ENCODE data around the gene BLVRA.

The BLVRA gene

GRCh38 chr7:43768201-43768886 lies 9.9 kb downstream of the BLVRA start:
- no peaks in the 10 kb centered on the region for H3K9me2 ChIP-seq (replicated peaks; ENCODE audit: control insufficient read depth, low read length)
- no peak overlapping the region for H3K4me3 ChIP-seq (ENCODE audit: low read length)
- H3F3A ChIP-seq (ENCODE audit: control insufficient read depth, insufficient read depth) = no peaks in the 10 kb centered on the region
- no peak for TF ChIP-seq EZH2phosphoT487 (IDR thresholded peaks at IDR 0.05; ENCODE audit: borderline replicate concordance, low read length)
- no peak for TF ChIP-seq CTCF (IDR thresholded peaks at IDR 0.05; ENCODE audit: low read depth, low read length, poor library complexity, severe bottlenecking)
- no peaks in the 10 kb centered on the region for H3K79me2 ChIP-seq (ENCODE audit: control insufficient read depth, low read length)
- no peaks in the 10 kb centered on the region for H3K36me3 ChIP-seq (ENCODE audit: control insufficient read depth, low read length)
- peaks cover 6% of the 10 kb centered on the region for H3K4me1 ChIP-seq (ENCODE audit: control insufficient read depth, low read length)
- H3K9me3 ChIP-seq (ENCODE audit: control insufficient read depth, insufficient read depth, low read length) = no peaks in the 10 kb centered on the region
- no peak overlapping the region for H3K4me2 ChIP-seq (ENCODE audit: low read length)
- H3K27me3 ChIP-seq (ENCODE audit: control insufficient read depth, low read length) = peaks cover 19% of the 10 kb centered on the region
- H4K20me1 ChIP-seq (ENCODE audit: control insufficient read depth, insufficient read depth, low read depth, low read length) = no peaks in the 10 kb centered on the region
- H3K27ac ChIP-seq (ENCODE audit: low read depth, low read length) = no peak overlapping the region

- TF ChIP-seq EZH2phosphoT487 (IDR thresholded peaks at IDR 0.05; ENCODE audit: borderline replicate concordance, low read length) = no peak
- no peak for TF ChIP-seq CTCF (IDR thresholded peaks at IDR 0.05; ENCODE audit: low read depth, low read length, poor library complexity, severe bottlenecking)
- Histone ChIP-seq H3F3A (ENCODE audit: control insufficient read depth, insufficient read depth) (no peaks in the 10 kb centered on the region), H3K36me3 (ENCODE audit: control insufficient read depth, low read length) (no peaks in the 10 kb centered on the region), H3K4me1 (ENCODE audit: control insufficient read depth, low read length) (peaks cover 5% of the 10 kb centered on the region), H3K9me2 (replicated peaks; ENCODE audit: control insufficient read depth, low read length) (no peaks in the 10 kb centered on the region), H3K27me3 (ENCODE audit: control insufficient read depth, low read length) (peaks cover 15% of the 10 kb centered on the region), H3K79me2 (ENCODE audit: control insufficient read depth, low read length) (no peaks in the 10 kb centered on the region), H3K4me2 (ENCODE audit: low read length) (no peak overlapping the region), H3K27ac (ENCODE audit: low read depth, low read length) (no peak overlapping the region), H4K20me1 (ENCODE audit: control insufficient read depth, insufficient read depth, low read depth, low read length) (no peaks in the 10 kb centered on the region), H3K4me3 (ENCODE audit: low read length) (no peak overlapping the region), H3K9me3 (ENCODE audit: control insufficient read depth, insufficient read depth, low read length) (no peaks in the 10 kb centered on the region)
These were observed 10.4 kb downstream of the BLVRA start for GRCh38 chr7:43768887-43769272.

GRCh38 chr7:43769281-43769680 lies 10.8 kb downstream of the BLVRA start:
- H3K4me3 ChIP-seq (ENCODE audit: low read length) = no peak overlapping the region
- TF ChIP-seq EZH2phosphoT487 (IDR thresholded peaks at IDR 0.05; ENCODE audit: borderline replicate concordance, low read length) (no peak), CTCF (IDR thresholded peaks at IDR 0.05; ENCODE audit: low read depth, low read length, poor library complexity, severe bottlenecking) (no peak)
- H3K9me2 ChIP-seq (replicated peaks; ENCODE audit: control insufficient read depth, low read length) = no peaks in the 10 kb centered on the region
- no peaks in the 10 kb centered on the region for H3F3A ChIP-seq (ENCODE audit: control insufficient read depth, insufficient read depth)
- H4K20me1 ChIP-seq (ENCODE audit: control insufficient read depth, insufficient read depth, low read depth, low read length) = no peaks in the 10 kb centered on the region
- no peaks in the 10 kb centered on the region for H3K79me2 ChIP-seq (ENCODE audit: control insufficient read depth, low read length)
- no peak overlapping the region for H3K4me2 ChIP-seq (ENCODE audit: low read length)
- H3K27ac ChIP-seq (ENCODE audit: low read depth, low read length) = no peak overlapping the region
- peaks cover 11% of the 10 kb centered on the region for H3K27me3 ChIP-seq (ENCODE audit: control insufficient read depth, low read length)
- H3K4me1 ChIP-seq (ENCODE audit: control insufficient read depth, low read length) = peaks cover 1% of the 10 kb centered on the region
- no peaks in the 10 kb centered on the region for H3K36me3 ChIP-seq (ENCODE audit: control insufficient read depth, low read length)
- no peaks in the 10 kb centered on the region for H3K9me3 ChIP-seq (ENCODE audit: control insufficient read depth, insufficient read depth, low read length)
